Muscle layer of colon (tissue), 2 donors: ENCODE results near the gene TMEM120A.

Experiments used
- H3K27ac ChIP-seq: one replicate; pipeline ENCODE4 v1.7.0; 2013; ENCODE audit warnings: low read depth, mild to moderate bottlenecking, low read length, moderate library complexity
- H3K27me3 ChIP-seq, 2 donors: one replicate each; pipeline ENCODE4 v1.7.0; 2013; ENCODE audit warnings: low read length in 2 of 2, mild to moderate bottlenecking in 2 of 2; ENCODE audit not compliant: insufficient read depth in 2 of 2, control insufficient read depth in 1 of 2
- H3K36me3 ChIP-seq: one replicate; pipeline ENCODE4 v1.7.0; 2013; ENCODE audit warnings: mild to moderate bottlenecking, low read length; ENCODE audit not compliant: insufficient read depth
- H3K4me1 ChIP-seq: one replicate; pipeline ENCODE4 v1.7.0; 2013; ENCODE audit warnings: mild to moderate bottlenecking, low read length; ENCODE audit not compliant: insufficient read depth
- H3K4me3 ChIP-seq, 2 donors: one replicate each; pipeline ENCODE4 v1.7.0; 2013; ENCODE audit warnings: low read length in 2 of 2, low read depth in 1 of 2, mild to moderate bottlenecking in 1 of 2, moderate library complexity in 1 of 2
- H3K9ac ChIP-seq: one replicate; pipeline ENCODE4 v1.7.0; 2013; ENCODE audit warnings: low read length
- H3K9me3 ChIP-seq: one replicate; pipeline ENCODE4 v1.7.0; 2013; ENCODE audit warnings: mild to moderate bottlenecking, low read length
- donor health status: abdominal sarcoma.
- donor health status: Adenocarcinoma of cecum.

Gene TMEM120A

DNA sequence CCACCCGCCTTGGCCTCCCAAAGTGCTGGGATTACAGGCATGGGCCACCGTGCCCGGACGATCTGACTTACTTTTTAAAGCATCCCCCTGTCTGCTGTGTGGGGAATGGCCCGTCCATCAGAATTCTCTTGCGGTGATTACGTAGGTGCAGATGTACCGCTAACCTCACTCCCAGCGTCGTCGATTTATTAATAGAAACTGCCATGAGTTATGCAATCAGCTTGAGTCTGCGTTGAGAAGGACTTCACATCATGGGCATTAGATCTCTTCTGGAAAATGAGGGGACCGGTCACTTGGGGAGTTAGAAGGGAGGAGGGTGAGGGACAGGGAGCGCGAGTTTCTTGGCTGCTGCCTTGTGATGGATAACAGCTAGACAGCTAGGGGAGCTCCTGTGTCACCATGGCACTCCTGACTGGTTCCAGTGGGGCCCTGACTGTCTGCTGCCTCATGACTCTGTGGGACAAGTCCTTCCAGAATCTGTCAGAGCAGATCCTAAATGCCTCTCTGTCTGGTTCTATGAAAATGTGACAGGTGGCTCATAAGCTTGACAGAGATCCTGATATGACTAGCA is 44.2 kb downstream of the TMEM120A start:
- no peak overlapping the region for H3K9ac ChIP-seq
- no peak overlapping the region for H3K27ac ChIP-seq
- no peak overlapping the region for H3K4me3 ChIP-seq
- H3K9me3 ChIP-seq: no peaks in the 10 kb centered on the region
- no peaks in the 10 kb centered on the region for H3K4me1 ChIP-seq
- H3K36me3 ChIP-seq: peaks cover 5% of the 10 kb centered on the region
- no peaks in the 10 kb centered on the region for H3K27me3 ChIP-seq

DNA sequence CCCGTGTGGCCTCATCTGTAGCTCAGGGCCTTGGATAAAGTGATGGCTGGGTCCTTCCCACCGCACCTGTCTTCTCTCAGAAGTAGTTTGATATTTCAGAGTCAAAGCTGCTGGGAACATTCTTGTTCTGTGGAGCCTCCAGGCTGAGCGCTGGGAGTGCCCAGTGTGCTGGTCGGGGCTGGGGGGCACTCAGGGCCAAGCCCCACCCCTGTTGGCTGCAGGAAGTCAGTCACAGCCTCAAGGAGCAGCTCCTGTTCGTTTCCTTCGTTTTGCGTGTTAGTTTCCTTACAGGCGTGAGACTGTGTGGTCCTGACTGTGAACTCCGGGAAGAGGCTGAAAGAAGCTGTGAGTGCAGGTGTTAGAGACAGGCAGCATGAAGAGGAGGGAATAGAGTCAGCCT is 46.2 kb downstream of the TMEM120A start:
- H3K9ac ChIP-seq: no peak overlapping the region
- H3K4me3 ChIP-seq: no peak overlapping the region

DNA sequence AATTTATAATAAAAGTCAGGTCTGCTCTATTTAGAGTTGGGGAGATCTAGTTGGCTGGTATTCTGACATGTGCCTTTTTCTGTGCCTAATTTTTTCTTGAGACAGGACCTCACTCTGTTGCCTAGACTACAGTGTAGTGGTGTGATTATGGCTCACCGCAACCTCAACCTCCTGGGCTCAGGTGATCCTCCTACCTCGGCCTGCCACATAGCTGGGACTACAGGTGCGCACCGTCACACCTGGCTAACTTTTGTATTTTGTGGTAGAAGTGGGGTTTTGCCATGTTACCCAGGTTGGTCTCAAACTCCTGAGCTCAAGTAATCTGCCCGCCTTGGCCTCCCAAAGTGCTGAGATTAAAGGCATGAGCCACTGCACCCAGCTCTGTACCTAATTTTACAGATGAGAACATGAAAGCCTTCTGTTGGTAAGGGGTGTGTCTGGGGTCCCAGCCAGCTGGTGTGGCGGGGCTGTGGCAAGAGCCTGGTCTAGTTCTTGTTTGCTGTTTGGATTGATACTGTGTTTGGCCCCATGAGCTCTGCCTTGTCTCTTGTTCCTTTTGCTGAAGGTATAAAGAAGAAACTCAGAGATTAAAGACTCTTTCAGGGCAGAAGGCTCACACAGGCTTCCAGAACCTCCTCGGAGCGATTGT is 48.1 kb downstream of the TMEM120A start:
- no peaks in the 10 kb centered on the region for H3K9me3 ChIP-seq
- H3K9ac ChIP-seq: no peak overlapping the region
- no peak overlapping the region for H3K27ac ChIP-seq
- no peak overlapping the region for H3K4me3 ChIP-seq
- no peaks in the 10 kb centered on the region for H3K4me1 ChIP-seq
- no peaks in the 10 kb centered on the region for H3K36me3 ChIP-seq
- no peaks in the 10 kb centered on the region for H3K27me3 ChIP-seq

More for the DNA sequence above, 46.2 kb downstream of the TMEM120A start:
- Histone ChIP-seq H3K4me1 (no peaks in the 10 kb centered on the region), H3K27ac (no peak overlapping the region), H3K9me3 (no peaks in the 10 kb centered on the region), H3K27me3 (no peaks in the 10 kb centered on the region), H3K36me3 (no peaks in the 10 kb centered on the region)

DNA sequence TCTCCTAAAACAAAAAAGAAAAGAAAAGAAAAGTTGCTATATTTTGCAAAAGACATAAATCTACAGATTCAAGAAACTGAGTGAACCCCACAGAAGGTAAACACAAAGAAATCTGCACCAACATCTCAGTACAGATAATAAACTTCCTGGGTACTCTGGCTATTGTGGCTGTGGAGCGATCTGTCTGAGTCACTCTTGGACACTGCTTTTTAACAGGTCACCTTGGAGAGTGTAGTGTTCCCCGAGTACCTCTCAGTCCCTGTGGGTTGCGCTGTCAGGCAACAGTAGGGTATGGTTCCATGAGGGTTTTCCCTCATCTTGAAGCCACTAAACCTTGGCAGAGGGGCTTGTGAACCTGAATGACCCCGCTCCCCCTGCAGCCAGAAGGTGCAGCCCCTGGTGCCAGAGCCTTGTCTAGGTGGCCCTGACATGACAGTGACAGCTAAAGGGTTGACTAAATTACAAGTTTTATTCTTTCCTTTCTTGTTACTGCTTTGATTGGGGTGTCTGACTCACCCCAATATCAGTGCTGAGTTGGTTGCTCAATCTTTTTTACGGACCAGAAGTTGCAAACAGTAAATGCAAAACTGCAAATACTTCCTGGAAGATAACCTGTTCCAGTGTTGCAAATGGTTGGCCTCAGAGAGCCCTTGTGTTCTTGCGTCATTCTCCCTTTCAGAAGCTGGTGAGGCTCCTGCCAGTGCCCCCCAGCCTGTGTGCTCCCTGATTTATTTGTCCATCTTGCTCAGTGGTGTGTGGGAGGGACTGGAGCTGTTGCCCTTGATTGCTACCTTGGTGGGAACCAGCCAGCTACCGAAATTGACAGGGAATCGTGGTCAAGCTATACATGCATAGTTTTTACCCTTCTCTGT is 48.9 kb downstream of the TMEM120A start:
- no peaks in the 10 kb centered on the region for H3K36me3 ChIP-seq
- H3K4me3 ChIP-seq: no peak overlapping the region
- no peaks in the 10 kb centered on the region for H3K27me3 ChIP-seq
- no peak overlapping the region for H3K27ac ChIP-seq
- no peak overlapping the region for H3K9ac ChIP-seq
- no peaks in the 10 kb centered on the region for H3K4me1 ChIP-seq
- no peaks in the 10 kb centered on the region for H3K9me3 ChIP-seq

DNA sequence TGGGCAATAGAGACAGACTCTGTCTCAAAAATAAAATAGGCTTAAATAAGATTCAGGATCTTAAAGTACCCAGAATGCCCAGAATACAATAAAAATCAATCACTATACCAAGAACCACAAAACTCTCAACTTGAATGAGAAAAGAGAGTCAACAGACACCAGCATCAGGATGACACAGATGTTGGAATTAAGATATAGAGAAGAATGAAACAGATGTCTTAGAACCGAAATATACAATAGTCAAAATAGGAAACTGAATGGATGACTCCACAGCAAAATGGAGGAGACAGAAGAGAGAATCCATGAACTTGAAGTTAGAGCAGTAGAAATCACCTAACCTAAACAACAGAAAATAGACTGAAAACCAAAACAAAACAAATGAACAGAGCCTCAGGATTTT is 49.9 kb downstream of the TMEM120A start:
- Histone ChIP-seq H3K27me3 (no peaks in the 10 kb centered on the region), H3K27ac (no peak overlapping the region), H3K9ac (no peak overlapping the region), H3K36me3 (no peaks in the 10 kb centered on the region), H3K4me3 (no peak overlapping the region), H3K4me1 (no peaks in the 10 kb centered on the region), H3K9me3 (no peaks in the 10 kb centered on the region)

DNA sequence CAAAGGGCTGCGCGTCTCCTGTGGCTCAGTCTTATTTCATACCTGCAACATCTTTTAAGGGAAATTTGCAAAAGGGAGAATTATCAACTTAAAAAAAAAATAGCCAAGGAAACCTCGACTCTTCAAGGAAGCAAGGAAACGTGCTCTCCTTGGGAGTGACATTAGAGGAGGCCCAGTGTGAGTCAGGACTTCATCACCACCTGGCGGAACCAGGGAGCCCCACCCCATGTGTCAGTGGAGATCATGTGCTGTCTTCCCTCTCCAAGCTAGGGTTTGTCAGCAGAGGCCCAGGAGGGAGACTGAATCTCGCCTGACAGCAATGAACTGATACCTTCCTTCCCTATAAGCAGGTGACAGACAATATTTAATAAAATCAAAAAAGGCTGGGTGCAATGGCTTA is 50.5 kb downstream of the TMEM120A start:
- no peak overlapping the region for H3K4me3 ChIP-seq
- no peak overlapping the region for H3K9ac ChIP-seq
- H3K27ac ChIP-seq: no peak overlapping the region
- H3K9me3 ChIP-seq: no peaks in the 10 kb centered on the region
- H3K4me1 ChIP-seq: no peaks in the 10 kb centered on the region
- no peaks in the 10 kb centered on the region for H3K36me3 ChIP-seq
- no peaks in the 10 kb centered on the region for H3K27me3 ChIP-seq

DNA sequence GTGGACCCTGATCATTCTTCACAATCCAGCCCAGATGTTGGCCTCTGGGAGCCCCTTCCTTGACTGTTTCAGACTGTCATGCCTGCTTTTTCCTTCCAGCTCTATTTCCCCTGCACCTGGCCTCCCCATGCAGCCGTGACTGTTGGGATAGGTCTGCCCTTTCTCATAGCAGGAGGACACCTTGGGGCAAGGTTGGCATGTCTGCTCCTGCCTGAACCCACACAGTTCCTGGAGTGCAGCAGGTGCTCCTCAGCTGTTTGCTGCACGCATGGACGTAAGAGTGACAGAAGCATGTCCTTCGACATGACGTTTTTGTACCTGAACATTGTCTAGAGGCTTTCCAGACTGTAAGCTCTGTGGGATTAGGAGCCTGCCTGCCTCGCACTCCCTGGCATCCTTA is 55.5 kb downstream of the TMEM120A start:
- Histone ChIP-seq H3K27me3 (no peaks in the 10 kb centered on the region), H3K4me3 (no peak overlapping the region), H3K27ac (no peak overlapping the region), H3K9ac (no peak overlapping the region), H3K36me3 (no peaks in the 10 kb centered on the region), H3K4me1 (peaks cover 10% of the 10 kb centered on the region), H3K9me3 (no peaks in the 10 kb centered on the region)

DNA sequence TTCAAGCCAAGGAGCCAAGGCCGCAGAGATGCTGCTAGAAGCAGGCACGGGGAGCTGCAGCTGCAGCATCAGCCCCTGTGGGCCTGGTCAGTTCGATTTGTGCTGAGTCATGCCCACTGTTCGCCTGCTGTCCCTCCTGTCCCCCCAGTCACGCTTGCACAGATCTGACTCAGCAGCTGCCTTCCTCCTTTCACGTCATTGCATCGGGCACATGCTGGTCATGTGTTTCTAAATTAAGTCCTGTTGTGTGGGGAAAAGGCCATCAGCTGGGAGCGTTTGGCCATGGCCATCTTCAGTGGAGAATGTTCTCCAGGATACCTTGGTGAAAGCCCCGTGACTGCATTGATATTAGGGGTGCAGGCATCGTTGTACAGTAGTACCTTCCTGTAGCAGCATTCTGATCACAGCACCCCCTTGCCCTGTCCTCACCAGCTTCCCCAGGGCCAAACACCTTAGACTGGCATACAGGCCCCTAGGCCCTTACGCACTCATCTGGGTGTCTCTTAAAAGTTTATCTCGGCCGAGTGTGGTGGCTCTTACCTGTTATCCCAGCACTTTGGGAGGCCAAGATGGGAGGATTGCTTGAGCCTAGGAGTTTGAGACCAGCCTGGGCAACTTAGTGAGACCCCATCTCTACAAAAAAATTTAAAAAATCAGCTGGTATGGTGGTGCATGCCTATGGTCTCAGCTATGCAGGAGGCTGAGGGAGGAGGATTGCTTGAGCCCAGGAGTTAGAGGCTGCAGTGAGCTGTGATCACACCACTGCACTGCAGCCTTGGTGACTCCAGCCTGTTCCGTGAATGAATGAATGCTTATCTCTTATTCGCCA is 56.2 kb downstream of the TMEM120A start:
- H3K9me3 ChIP-seq: no peaks in the 10 kb centered on the region
- no peaks in the 10 kb centered on the region for H3K27me3 ChIP-seq
- no peak overlapping the region for H3K9ac ChIP-seq
- no peaks in the 10 kb centered on the region for H3K36me3 ChIP-seq
- H3K27ac ChIP-seq: no peak overlapping the region
- H3K4me1 ChIP-seq: peaks cover 10% of the 10 kb centered on the region
- H3K4me3 ChIP-seq: no peak overlapping the region
